Left ventricle myocardium inferior (tissue), 1 donor: ENCODE measurements around the gene SLC13A2. TPM values are rescaled to one million over a fixed set of nuclear protein-coding genes. Genes with fewer than 3 reads are reported as not detected.
A peak's percentile ranks its signal among the peaks of the same experiment; 100 is the strongest.

Experiments used
- DNase-seq: peaks from one replicate; pipeline ENCODE4 v3.0.0-alpha.2; 2020
- H3K27ac ChIP-seq: fragments of 200-600 bp; replicated peaks from 2 replicates; pipeline ENCODE4 v1.8.0; 2021
- H3K27me3 ChIP-seq: fragments of 200-600 bp; 2 replicates; pipeline ENCODE4 v1.8.0; 2021; ENCODE audit warnings: low read depth
- H3K36me3 ChIP-seq: fragments of 200-600 bp; 2 replicates; pipeline ENCODE4 v1.8.0; 2021
- H3K4me1 ChIP-seq: fragments of 200-600 bp; 2 replicates; pipeline ENCODE4 v1.8.0; 2021
- H3K4me3 ChIP-seq: fragments of 200-600 bp; 2 replicates; pipeline ENCODE4 v1.8.0; 2021; ENCODE audit warnings: mild to moderate bottlenecking, moderate library complexity
- H3K9me3 ChIP-seq: fragments of 200-600 bp; replicated peaks from 2 replicates; pipeline ENCODE4 v1.8.0; 2021
- CTCF ChIP-seq: fragments of 200-600 bp; IDR thresholded peaks from 2 replicates; pipeline ENCODE4 v1.8.0; 2021; ENCODE audit warnings: antibody characterized with exemption, mild to moderate bottlenecking, borderline replicate concordance
- intact Hi-C: fragments of 100-400 bp; cut with micrococcal nuclease; formaldehyde crosslinking; loops from one replicate; pipeline ENCODE4 v1.11.0; 2022
- total RNA-seq: library from RNA; stranded (reverse); fragmentation: NEBNext Ultra II Directional; extraction: Animal tissue kit (Norgen Biotek cat#: 25700); gene quantifications from one replicate; pipeline ENCODE4 v1.2.1, GENCODE V29; 2021
- donor health status: DM: no; HTN: yes; CAD: no; lungs with severe emphysema.

The SLC13A2 gene
- total RNA-seq, 1 donor from 2014 or later, result not detected

- peaks cover 66% of the 10 kb centered on the region for H3K27me3 ChIP-seq
- no peaks in the 10 kb centered on the region for H3K36me3 ChIP-seq
- intact Hi-C loops, result no loop called here
These were observed 20.0 kb downstream of the SLC13A2 start for GRCh38 chr17:28493460-28493859.

DNA sequence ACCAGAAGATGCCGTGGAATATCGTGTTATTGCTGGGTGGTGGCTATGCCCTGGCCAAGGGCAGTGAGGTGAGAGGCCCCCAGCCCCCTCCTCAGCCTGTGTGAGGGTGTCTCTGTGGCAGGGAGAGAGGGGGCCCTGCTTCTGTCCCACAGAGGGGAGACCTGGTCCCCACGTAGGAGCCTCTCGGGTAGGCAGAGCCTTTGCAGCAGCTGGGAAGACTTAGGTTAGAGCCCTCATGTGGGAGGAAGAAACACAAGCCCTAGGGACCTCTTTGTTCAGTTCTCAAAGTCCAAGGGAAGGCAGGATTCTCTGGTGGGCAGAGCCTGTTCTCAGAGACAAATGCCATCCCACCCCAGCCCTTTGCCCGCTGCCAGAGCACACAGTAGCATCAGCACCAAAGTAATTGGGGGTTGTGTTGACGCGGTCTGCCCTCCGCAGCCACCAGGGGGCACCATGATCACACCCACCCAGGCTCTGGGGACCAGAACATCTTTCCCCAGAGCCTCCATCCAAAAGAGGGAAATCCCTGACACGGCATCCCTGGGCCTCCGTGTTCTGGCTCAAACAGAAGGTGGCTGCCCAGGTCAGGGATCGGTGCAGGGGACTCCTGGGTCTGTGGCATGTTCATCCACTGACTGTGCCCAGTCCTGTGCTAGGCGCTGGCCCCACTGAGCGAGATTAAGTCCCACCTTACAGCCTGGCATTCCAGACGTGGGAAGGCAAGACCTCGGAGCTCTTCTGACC lies 21.2 kb downstream of the SLC13A2 start:
- peaks cover 70% of the 10 kb centered on the region for H3K27me3 ChIP-seq
- intact Hi-C loops, result loop anchor here (5.0 kb wide), 1 partner anchor 118 kb away; the partner anchor contains the start of gene RSKR
- peak; percentile 89 for TF ChIP-seq CTCF

More at GRCh38 chr17:28493460-28493859, 20.0 kb downstream of the SLC13A2 start:
- Histone ChIP-seq H3K9me3 (no peaks in the 10 kb centered on the region), H3K4me1 (no peaks in the 10 kb centered on the region), H3K27ac (no peak overlapping the region), H3K4me3 (no peak overlapping the region)
- DNase-seq, result no peak
- TF ChIP-seq CTCF, result no peak

DNA sequence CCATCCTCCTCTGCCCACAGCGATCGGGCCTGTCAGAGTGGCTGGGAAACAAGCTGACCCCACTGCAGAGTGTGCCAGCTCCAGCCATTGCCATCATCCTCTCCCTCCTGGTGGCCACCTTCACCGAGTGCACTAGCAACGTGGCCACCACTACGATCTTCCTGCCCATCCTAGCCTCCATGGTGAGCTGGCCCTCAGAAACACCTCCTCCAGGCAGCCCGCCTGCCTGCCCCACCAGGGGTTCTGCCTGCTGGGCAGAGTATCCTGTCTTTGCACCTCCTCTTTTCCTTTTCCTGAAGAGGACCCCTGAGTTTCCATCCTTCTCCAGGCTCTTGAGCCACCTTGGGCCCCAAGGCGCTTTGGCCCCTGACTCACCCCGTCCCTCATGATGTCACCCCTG lies 22.2 kb downstream of the SLC13A2 start:
- no peak for DNase-seq
- Histone ChIP-seq H3K36me3 (no peaks in the 10 kb centered on the region), H3K27ac (no peak overlapping the region), H3K4me1 (no peaks in the 10 kb centered on the region), H3K9me3 (no peaks in the 10 kb centered on the region), H3K4me3 (no peak overlapping the region), H3K27me3 (peaks cover 70% of the 10 kb centered on the region)
- intact Hi-C loops, result loop anchor here (5.0 kb wide), 1 partner anchor 117 kb away; the partner anchor contains the start of gene RSKR
- TF ChIP-seq CTCF, result no peak

More for the DNA sequence above, 21.2 kb downstream of the SLC13A2 start:
- DNase-seq, result peak; percentile 66
- Histone ChIP-seq H3K4me3 (no peak overlapping the region), H3K4me1 (no peaks in the 10 kb centered on the region), H3K27ac (no peak overlapping the region), H3K9me3 (no peaks in the 10 kb centered on the region), H3K36me3 (no peaks in the 10 kb centered on the region)

DNA sequence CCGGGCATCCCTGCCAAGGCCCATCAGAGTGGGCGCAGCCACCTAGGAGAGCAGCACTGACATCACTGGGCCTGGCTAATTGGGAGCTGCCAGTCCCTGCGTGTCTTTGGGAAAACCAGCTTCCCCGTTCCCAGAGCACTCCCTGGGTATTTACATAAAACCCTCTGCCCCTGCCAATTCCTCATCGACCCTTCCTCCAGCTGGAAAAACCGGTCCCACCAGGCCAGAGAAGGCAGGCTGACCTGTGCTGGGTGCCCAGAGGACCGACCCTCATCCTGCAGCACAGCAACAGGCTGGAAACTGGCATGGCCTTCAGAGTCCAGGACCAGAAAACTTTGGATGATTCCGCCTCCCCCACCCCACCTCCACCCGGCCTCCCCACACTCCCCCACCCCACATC lies 24.5 kb downstream of the SLC13A2 start:
- H3K9me3 ChIP-seq, result no peaks in the 10 kb centered on the region
- peaks cover 52% of the 10 kb centered on the region for H3K27me3 ChIP-seq
- intact Hi-C loops, result loop anchor here (5.0 kb wide), 1 partner anchor 114 kb away; the partner anchor contains the start of gene RSKR
- no peak overlapping the region for H3K4me3 ChIP-seq
- no peaks in the 10 kb centered on the region for H3K36me3 ChIP-seq
- no peak overlapping the region for H3K27ac ChIP-seq
- DNase-seq, result no peak
- peaks cover 8% of the 10 kb centered on the region for H3K4me1 ChIP-seq
- TF ChIP-seq CTCF, result no peak

- H3K27me3 ChIP-seq, result peaks cover 43% of the 10 kb centered on the region
- H3K27ac ChIP-seq, result no peak overlapping the region
- peaks cover 8% of the 10 kb centered on the region for H3K4me1 ChIP-seq
- no peaks in the 10 kb centered on the region for H3K36me3 ChIP-seq
- intact Hi-C loops, result loop anchor here (5.0 kb wide), 1 partner anchor 113 kb away; the partner anchor contains the start of gene RSKR
- H3K9me3 ChIP-seq, result no peaks in the 10 kb centered on the region
- no peak for DNase-seq
- H3K4me3 ChIP-seq, result no peak overlapping the region
- no peak for TF ChIP-seq CTCF
These were observed 25.4 kb downstream of the SLC13A2 start for GRCh38 chr17:28498652-28499363.
